Right lobe of liver (tissue), 4 donors: ENCODE data around the gene SNTA1.

Source experiments
- CTCF ChIP-seq, 4 donors: fragments of 200-600 bp in 3 of 4; fragments of 450-650 bp in 1 of 4; IDR thresholded peaks; one replicate each; pipeline versions ENCODE4 v1.5.1 to v1.8.0; 2016 to 2022; ENCODE audit warnings: antibody characterized with exemption in 4 of 4, mild to moderate bottlenecking in 2 of 4
- POLR2A ChIP-seq: fragments of 450-650 bp; IDR thresholded peaks from one replicate; pipeline ENCODE4 v1.6.1; 2017; ENCODE audit warnings: antibody characterized with exemption, mild to moderate bottlenecking
- donor health status: DM: no; HTN: no; CAD: no.
- donor health status: DM: no; HTN: no; CAD: no.
- donor health status: DM: no; HTN: yes; CAD: no.

GRCh38 chr20:33372993-33373441, 70.5 kb downstream of the SNTA1 start:
- TF ChIP-seq POLR2A (no peak), CTCF (IDR thresholded peaks at IDR 0.05) (no peak)
